Right cardiac atrium (tissue), 5 donors: ENCODE data around the gene AMOTL1. TPM values are rescaled to one million over a fixed set of nuclear protein-coding genes. Genes with fewer than 3 reads are reported as not detected.

Experiments
- ATAC-seq, 2 donors: fragments of 200-7000 bp; cut with Tn5 transposase; one replicate each; pipeline versions ENCODE4 v1.8.0 to v1.9.1; 2020; ENCODE audit warnings: moderate library complexity in 2 of 2, mild to moderate bottlenecking in 1 of 2
- DNase-seq, 3 donors: peaks; one replicate each; pipeline ENCODE4 v3.0.0-alpha.2; 2020
- H3K27ac ChIP-seq: one replicate; pipeline ENCODE4 v1.5.1; 2013; ENCODE audit warnings: mild to moderate bottlenecking, low read length, control low read depth, moderate library complexity
- H3K27me3 ChIP-seq: one replicate; pipeline ENCODE4 v1.6.1; 2013; ENCODE audit not compliant: control insufficient read depth, insufficient read depth
- H3K4me1 ChIP-seq: one replicate; pipeline ENCODE4 v1.6.1; 2013; ENCODE audit warnings: low read length; ENCODE audit not compliant: control insufficient read depth, insufficient read depth
- H3K4me3 ChIP-seq: one replicate; pipeline ENCODE4 v1.5.1; 2013; ENCODE audit warnings: low read length, control low read depth
- H3K9me3 ChIP-seq: one replicate; pipeline ENCODE4 v1.6.1; 2013; ENCODE audit warnings: low read length; ENCODE audit not compliant: control insufficient read depth
- WGBS: extraction: QIAGEN DNeasy Blood & Tissue Kit; methylation state at CpG from one replicate; pipeline ENCODE4 v1.1.7; 2013; 5-methylcytosine and 5-hydroxymethylcytosine counted together
- intact Hi-C, 4 donors: fragments of 100-400 bp; cut with DNase I; formaldehyde crosslinking; loops; one replicate each; pipeline versions ENCODE4 v1.11.0 to v1.14.0; 2022 to 2023
- polyA plus RNA-seq: library from polyadenylated mRNA; stranded (reverse); fragments of 200-250 nt; gene quantifications from one replicate; pipeline ENCODE4 v1.2.3, GENCODE V29; 2013
- total RNA-seq, 4 donors: library from RNA; stranded (reverse); fragmentation: NEBNext Ultra II Directional; extraction: Animal tissue kit (Norgen Biotek cat#: 25700); gene quantifications; one replicate each; pipeline ENCODE4 v1.2.1, GENCODE V29; 2021
- donor health status: healthy with polysubstance abuse.
- donor health status: DM: no; HTN: yes; CAD: no.
- donor health status: DM: no; HTN: no; CAD: no.
- donor health status: DM: no; HTN: yes; CAD: no; lungs with severe emphysema.
- donor health status: DM: yes; HTN: yes; CAD: no.

Gene AMOTL1
- total and polyA plus RNA-seq, 5 donors, result 15.2 to 84.1 (median 54.5) TPM

DNA sequence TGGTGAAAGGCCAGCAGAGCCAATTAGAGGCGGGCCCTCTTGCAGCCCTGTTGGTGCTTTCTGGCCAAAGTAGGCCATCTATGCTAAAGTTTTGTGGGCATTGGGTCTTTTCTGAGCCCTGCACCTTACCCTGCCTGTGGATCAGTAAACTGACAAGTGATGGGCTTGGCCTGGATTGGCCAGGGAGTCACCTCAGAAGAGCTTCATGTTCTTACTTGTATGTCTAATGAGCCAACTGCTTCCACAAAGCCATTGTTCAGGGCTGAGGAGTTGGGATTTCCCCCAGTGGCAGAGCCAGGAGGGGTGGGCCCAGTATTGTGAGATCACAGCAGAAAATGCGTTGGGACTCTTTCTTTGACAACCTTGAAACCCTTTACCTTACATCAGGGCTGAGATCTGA, 114.8 kb downstream of the AMOTL1 start:
- H3K4me3 ChIP-seq, result no peak overlapping the region
- H3K27me3 ChIP-seq, result no peaks in the 10 kb centered on the region
- ATAC-seq (no peak), DNase-seq (no peak)
- no peaks in the 10 kb centered on the region for H3K4me1 ChIP-seq
- no peak overlapping the region for H3K27ac ChIP-seq
- 79% methylated on average over 2 of the region's 2 CpGs for WGBS
- intact Hi-C loops, result no loop called here
- no peaks in the 10 kb centered on the region for H3K9me3 ChIP-seq

DNA sequence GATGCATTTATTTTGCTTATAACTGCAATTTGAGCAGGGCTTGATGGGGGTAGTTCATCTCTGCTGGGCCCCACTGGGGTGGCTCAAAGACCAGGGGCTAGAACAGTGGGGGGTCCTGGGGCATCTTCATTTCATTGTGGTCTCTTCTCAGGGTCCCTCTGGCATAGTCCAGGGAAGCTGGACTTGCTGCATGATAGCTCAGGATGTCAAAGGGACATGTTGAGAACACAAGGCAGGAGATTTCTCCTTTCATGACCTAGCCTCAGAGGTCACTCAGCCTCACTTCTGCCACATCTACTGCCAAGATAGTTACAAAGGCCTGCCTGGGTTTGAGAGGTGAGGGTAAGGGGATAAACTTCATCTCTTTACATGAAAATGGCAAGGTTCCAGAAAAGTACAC, 115.7 kb downstream of the AMOTL1 start:
- intact Hi-C loops, result no loop called here

DNA sequence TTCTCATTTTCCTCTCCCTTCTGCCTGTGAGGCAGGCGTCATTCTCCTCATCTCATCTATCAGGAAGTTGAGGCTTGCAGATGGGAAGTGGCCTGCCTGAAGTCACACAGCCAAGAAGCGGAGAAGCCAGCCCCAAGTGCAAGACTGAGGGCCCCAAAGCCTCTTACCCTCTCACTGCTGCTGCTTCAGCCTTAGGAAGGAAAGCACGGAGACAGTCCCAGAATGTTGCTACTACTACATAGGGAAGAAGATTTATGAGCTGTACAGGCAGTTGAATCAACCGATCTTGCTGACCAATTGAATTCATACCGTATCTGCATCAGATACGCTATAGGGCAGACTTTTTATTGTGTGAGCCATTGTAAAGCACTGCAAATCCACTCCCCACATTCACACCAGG, 116.2 kb downstream of the AMOTL1 start:
- no peaks in the 10 kb centered on the region for H3K27me3 ChIP-seq
- 85% methylated on average over 6 of the region's 6 CpGs for WGBS
- no peaks in the 10 kb centered on the region for H3K9me3 ChIP-seq
- H3K4me1 ChIP-seq, result no peaks in the 10 kb centered on the region
- ATAC-seq (no peak), DNase-seq (no peak)
- intact Hi-C loops, result no loop called here
- H3K27ac ChIP-seq, result no peak overlapping the region
- H3K4me3 ChIP-seq, result no peak overlapping the region

More for the DNA sequence above, 115.7 kb downstream of the AMOTL1 start:
- H3K4me1 ChIP-seq, result no peaks in the 10 kb centered on the region
- DNase-seq (no peak), ATAC-seq (no peak)
- no peaks in the 10 kb centered on the region for H3K27me3 ChIP-seq
- H3K9me3 ChIP-seq, result no peaks in the 10 kb centered on the region
- H3K27ac ChIP-seq, result no peak overlapping the region
- no peak overlapping the region for H3K4me3 ChIP-seq

GRCh38 chr11:94885133-94885532, 117.0 kb downstream of the AMOTL1 start:
- H3K9me3 ChIP-seq, result no peaks in the 10 kb centered on the region
- intact Hi-C loops, result no loop called here
- DNase-seq (no peak), ATAC-seq (no peak)
- H3K4me1 ChIP-seq, result no peaks in the 10 kb centered on the region
- no peak overlapping the region for H3K27ac ChIP-seq
- H3K4me3 ChIP-seq, result no peak overlapping the region
- no peaks in the 10 kb centered on the region for H3K27me3 ChIP-seq
- WGBS, result 61% methylated on average over 5 of the region's 5 CpGs

DNA sequence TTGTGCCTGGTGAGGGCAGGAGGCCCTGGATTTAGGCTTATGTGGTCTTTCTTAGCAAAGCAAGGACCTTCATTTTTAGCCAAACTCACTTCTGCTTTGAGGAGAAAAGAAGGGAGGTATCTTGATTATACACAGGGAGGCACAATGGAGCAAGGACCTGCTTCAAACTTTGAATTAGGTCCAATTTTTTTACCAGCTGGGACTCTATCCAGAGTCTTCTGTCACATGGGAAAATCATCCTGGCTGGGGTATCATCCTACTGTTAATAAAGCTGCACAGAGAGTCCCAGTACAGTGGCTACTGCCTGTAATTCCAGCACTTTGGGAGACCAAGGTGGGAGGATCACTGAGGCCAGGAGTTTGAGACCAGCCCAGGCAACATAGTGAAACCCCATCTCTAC, 117.4 kb downstream of the AMOTL1 start:
- Histone ChIP-seq H3K4me1 (no peaks in the 10 kb centered on the region), H3K27ac (no peak overlapping the region), H3K27me3 (no peaks in the 10 kb centered on the region), H3K9me3 (no peaks in the 10 kb centered on the region), H3K4me3 (no peak overlapping the region)
- no peak for DNase-seq
- intact Hi-C loops, result no loop called here
- peak; percentile 34 to 59 for ATAC-seq

GRCh38 chr11:94888204-94888603, 120.0 kb downstream of the AMOTL1 start:
- ATAC-seq, result no peak
- Histone ChIP-seq H3K9me3 (no peaks in the 10 kb centered on the region), H3K4me1 (no peaks in the 10 kb centered on the region), H3K27ac (no peak overlapping the region), H3K4me3 (no peak overlapping the region), H3K27me3 (no peaks in the 10 kb centered on the region)
- WGBS, result 0% methylated on average over 1 of the region's 1 CpG
- no peak for DNase-seq
- intact Hi-C loops, result no loop called here

DNA sequence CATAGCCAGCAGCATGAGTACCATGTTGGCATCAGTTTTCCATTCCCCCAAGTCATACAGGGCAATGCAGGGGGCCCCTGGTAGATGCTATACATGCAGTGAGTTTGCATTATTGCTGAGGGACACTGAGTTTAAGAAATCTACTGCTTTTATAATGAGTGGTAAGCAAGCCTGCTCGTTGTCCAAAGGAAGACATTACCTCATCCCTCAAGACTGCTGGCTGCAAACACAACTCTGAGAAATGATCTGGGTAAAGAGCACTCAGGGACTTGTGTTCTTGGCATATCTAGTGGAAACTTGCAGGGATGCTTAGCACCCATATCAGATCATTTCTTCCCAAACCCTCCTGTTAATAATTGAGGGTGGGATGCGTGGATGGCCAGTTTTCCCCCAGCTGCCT, 127.3 kb downstream of the AMOTL1 start:
- no peak overlapping the region for H3K4me3 ChIP-seq
- H3K4me1 ChIP-seq, result peaks cover 1% of the 10 kb centered on the region
- WGBS, result 34% methylated on average over 2 of the region's 2 CpGs
- intact Hi-C loops, result loop anchor here in 3 of 4 donors (5.0 kb wide), 1 partner anchor 273 kb away; no protein-coding TSS in a partner anchor
- no peaks in the 10 kb centered on the region for H3K9me3 ChIP-seq
- no peak for DNase-seq
- no peaks in the 10 kb centered on the region for H3K27me3 ChIP-seq
- no peak overlapping the region for H3K27ac ChIP-seq
- peak; percentile 64 to 79 for ATAC-seq

DNA sequence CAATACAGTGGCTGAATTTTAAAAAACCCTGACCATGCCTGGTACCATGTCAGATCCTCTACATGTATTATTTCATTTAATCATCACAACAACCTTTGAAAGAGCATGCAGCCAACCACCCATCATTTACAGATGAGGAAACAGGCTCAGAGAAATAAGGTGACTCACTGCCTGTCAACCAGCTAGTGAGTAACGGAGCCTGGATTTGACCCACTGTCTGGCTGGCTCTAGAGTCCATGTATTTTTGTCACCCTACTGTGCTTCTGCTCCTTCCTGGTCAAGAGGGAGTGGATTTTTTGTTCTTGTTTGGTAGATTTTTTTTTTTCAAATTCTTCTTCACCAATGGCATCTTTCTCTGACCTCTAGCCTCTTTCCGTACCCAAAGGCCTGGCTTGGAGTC, 127.8 kb downstream of the AMOTL1 start:
- H3K4me3 ChIP-seq, result no peak overlapping the region
- intact Hi-C loops, result loop anchor here (2.0 to 5.0 kb wide), 2 partner anchors 273 to 274 kb away; no protein-coding TSS in a partner anchor
- H3K4me1 ChIP-seq, result peaks cover 1% of the 10 kb centered on the region
- peak overlapping the region; percentile 52 for H3K27ac ChIP-seq
- peak in 1 of 2 donors; percentile 78 for ATAC-seq
- no peaks in the 10 kb centered on the region for H3K27me3 ChIP-seq
- peak in 1 of 3 donors; percentile 36 for DNase-seq
- no peaks in the 10 kb centered on the region for H3K9me3 ChIP-seq
- WGBS, result 88% methylated on average over 2 of the region's 2 CpGs

- Histone ChIP-seq H3K4me3 (no peak overlapping the region), H3K9me3 (no peaks in the 10 kb centered on the region), H3K27me3 (no peaks in the 10 kb centered on the region), H3K27ac (no peak overlapping the region), H3K4me1 (peaks cover 1% of the 10 kb centered on the region)
- intact Hi-C loops, result loop anchor here (2.0 to 5.0 kb wide), 2 partner anchors 275 kb away; no protein-coding TSS in a partner anchor
- peak; percentile 39 to 82 (median 55) for DNase-seq
- WGBS, result 0% methylated on average over 1 of the region's 1 CpG
- ATAC-seq, result peak; percentile 24 to 59
These were observed 129.2 kb downstream of the AMOTL1 start for GRCh38 chr11:94897330-94897768.

DNA sequence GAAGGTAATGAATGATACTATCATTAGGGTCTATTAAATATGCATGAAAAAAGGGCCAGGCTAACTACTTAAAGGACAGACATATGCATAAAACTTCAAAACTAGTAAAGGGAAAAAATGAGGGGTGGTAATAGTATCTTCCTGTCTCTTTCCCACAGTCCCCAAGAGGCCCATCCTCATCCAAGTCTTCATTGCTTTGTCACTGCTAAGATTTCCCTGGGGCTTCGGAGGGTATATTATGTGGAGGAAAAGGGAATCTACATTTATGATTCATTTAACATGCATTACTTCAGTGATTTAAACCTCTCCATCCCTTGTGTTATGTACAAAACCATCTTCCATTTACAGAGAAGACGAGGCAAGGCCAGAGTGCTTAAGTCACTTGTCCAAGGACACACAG, 139.1 kb downstream of the AMOTL1 start:
- 50% methylated on average over 2 of the region's 2 CpGs for WGBS
- H3K9me3 ChIP-seq, result no peaks in the 10 kb centered on the region
- intact Hi-C loops, result no loop called here

GRCh38 chr11:94909371-94909820, 141.2 kb downstream of the AMOTL1 start:
- 81% methylated on average over 4 of the region's 4 CpGs for WGBS
- H3K27me3 ChIP-seq, result no peaks in the 10 kb centered on the region
- ATAC-seq (no peak), DNase-seq (no peak)
- intact Hi-C loops, result no loop called here
- H3K4me1 ChIP-seq, result no peaks in the 10 kb centered on the region
- no peak overlapping the region for H3K27ac ChIP-seq
- H3K9me3 ChIP-seq, result no peaks in the 10 kb centered on the region
- no peak overlapping the region for H3K4me3 ChIP-seq

More for the DNA sequence above, 139.1 kb downstream of the AMOTL1 start:
- no peak for ATAC-seq
- Histone ChIP-seq H3K4me1 (no peaks in the 10 kb centered on the region), H3K27ac (no peak overlapping the region), H3K4me3 (no peak overlapping the region), H3K27me3 (no peaks in the 10 kb centered on the region)
- DNase-seq, result no peak

- intact Hi-C loops, result no loop called here
- Histone ChIP-seq H3K4me3 (no peak overlapping the region), H3K4me1 (no peaks in the 10 kb centered on the region), H3K9me3 (no peaks in the 10 kb centered on the region), H3K27me3 (no peaks in the 10 kb centered on the region), H3K27ac (no peak overlapping the region)
- 70% methylated on average over 3 of the region's 3 CpGs for WGBS
- no peak for ATAC-seq
- DNase-seq, result no peak
These were observed 142.1 kb downstream of the AMOTL1 start for GRCh38 chr11:94910270-94910669.
